K562 (cell line): ENCODE data around the gene PPP1R13L. TPM values are rescaled to one million over a fixed set of nuclear protein-coding genes. Genes with fewer than 3 reads are reported as not detected.

Experiments
- ATAC-seq: fragments of 200-7000 bp; cut with Tn5 transposase; 3 replicates; pipeline ENCODE4 v1.9.1; 2020; ENCODE audit warnings: moderate library complexity
- BruUV-seq: library from RNA; stranded (reverse); fragments of 400-500 nt; replicated peaks from 2 replicates; lab custom pipeline; 2021; lab: Mats Ljungman, UMichigan
- CTCF ChIA-PET: fragments of 300-600 bp; formaldehyde crosslinking; extraction: SDS; loops from one replicate; lab custom pipeline; 2021; ENCODE audit warnings: low intra/inter-chr PET ratio; lab: Yijun Ruan, JAX
- POLR2A ChIA-PET: fragments of 300-600, 350-650 bp; sonication (Branson Sonifier 250); formaldehyde crosslinking; extraction: SDS; loops from one replicate; lab custom pipeline; 2021; ENCODE audit warnings: antibody characterized with exemption, inconsistent platforms; lab: Yijun Ruan, JAX
- DNase-seq, 4 experiments: peaks; one replicate each; pipeline versions ENCODE4 v3.0.0 to v3.0.0-alpha.2; 2011 to 2018; ENCODE audit warnings: low spot score in 3 of 4, mixed read lengths in 3 of 4; ENCODE audit errors: extremely low read depth in 1 of 4
- FAIRE-seq: peaks from 2 replicates; lab custom pipeline; 2011; peaks lifted over from hg19 to GRCh38; lab: Jason Lieb, UNC
- H2AFZ ChIP-seq: 2 replicates; pipeline ENCODE4 v1.6.0; 2011; ENCODE audit warnings: low read depth, low read length, control low read depth, inconsistent platforms
- H3K27ac ChIP-seq: fragments of 200-600 bp; 3 replicates; pipeline ENCODE4 v1.8.0; 2011; ENCODE audit warnings: low read depth, mild to moderate bottlenecking, control low read depth, inconsistent platforms, low read length, moderate library complexity, mixed read lengths; ENCODE audit errors: extremely low read depth
- H3K27me3 ChIP-seq, 2 experiments: fragments of 300-600 bp in 1 of 2; 2 replicates in 1 of 2; 3 replicates in 1 of 2; pipeline versions ENCODE4 v1.6.0 to v1.8.0; 2011; ENCODE audit warnings: inconsistent platforms in 2 of 2, low read length in 2 of 2, mild to moderate bottlenecking in 1 of 2, mixed read lengths in 1 of 2, moderate library complexity in 1 of 2; ENCODE audit not compliant: control insufficient read depth in 2 of 2, insufficient read depth in 2 of 2
- H3K36me3 ChIP-seq: fragments of 300-600 bp; 3 replicates; pipeline ENCODE4 v1.8.0; 2011; ENCODE audit warnings: mild to moderate bottlenecking, low read length, inconsistent platforms; ENCODE audit not compliant: control insufficient read depth, insufficient read depth
- H3K4me1 ChIP-seq, 2 experiments: fragments of 200-600 bp in 1 of 2; replicated peaks in 1 of 2; 2 replicates in 1 of 2; 3 replicates in 1 of 2; pipeline versions ENCODE4 v1.5.1 to v1.8.0; 2011; ENCODE audit warnings: inconsistent platforms in 2 of 2, low read length in 2 of 2, mild to moderate bottlenecking in 1 of 2, mixed read lengths in 1 of 2, moderate library complexity in 1 of 2; ENCODE audit not compliant: control insufficient read depth in 2 of 2, insufficient read depth in 2 of 2
- H3K4me2 ChIP-seq: 2 replicates; pipeline ENCODE4 v1.6.1; 2011; ENCODE audit warnings: low read length, control low read depth, inconsistent platforms, mixed read lengths; ENCODE audit not compliant: insufficient read depth
- H3K4me3 ChIP-seq: fragments of 200-600 bp; sonication (generic), shearing (Covaris generic); 2 replicates; pipeline ENCODE4 v1.5.1; 2016; ENCODE audit warnings: control low read depth, inconsistent platforms
- H3K79me2 ChIP-seq: fragments of 200-600 bp; 3 replicates; pipeline ENCODE4 v1.8.0; 2011; ENCODE audit warnings: low read length, inconsistent platforms; ENCODE audit not compliant: control insufficient read depth, insufficient read depth
- H3K9ac ChIP-seq, 2 experiments: 2 replicates each; pipeline versions ENCODE4 v1.6.0 to v1.6.1; 2011; ENCODE audit warnings: low read depth in 2 of 2, low read length in 2 of 2, control low read depth in 1 of 2, inconsistent platforms in 1 of 2, mild to moderate bottlenecking in 1 of 2, mixed read lengths in 1 of 2; ENCODE audit not compliant: insufficient read depth in 1 of 2
- H3K9me1 ChIP-seq: one replicate; pipeline ENCODE4 v1.6.0; 2011; ENCODE audit warnings: inconsistent platforms, mild to moderate bottlenecking, low read length, moderate library complexity; ENCODE audit not compliant: control insufficient read depth, insufficient read depth
- H3K9me3 ChIP-seq: replicated peaks from 2 replicates; pipeline ENCODE4 v1.5.1; 2011; ENCODE audit warnings: low read depth, low read length, inconsistent platforms; ENCODE audit not compliant: control insufficient read depth, insufficient read depth
- H4K20me1 ChIP-seq: replicated peaks from 2 replicates; pipeline ENCODE4 v1.6.1; 2011; ENCODE audit warnings: low read length, inconsistent platforms, mixed read lengths; ENCODE audit not compliant: control insufficient read depth, insufficient read depth
- ASH1L ChIP-seq: fragments of 450-650 bp; IDR thresholded peaks from 2 replicates; pipeline ENCODE4 v1.6.1; 2018; ENCODE audit warnings: borderline replicate concordance, mild to moderate bottlenecking, low read depth; ENCODE audit not compliant: partially characterized antibody
- ATF1 ChIP-seq, 2 experiments: fragments of 450-650 bp in 1 of 2; IDR thresholded peaks; 2 replicates each; pipeline ENCODE4 v1.6.1; 2016; ENCODE audit warnings: missing compliant biosample characterization in 1 of 2, missing genetic modification characterization in 1 of 2
- CEBPB ChIP-seq: fragments of 450-650 bp; IDR thresholded peaks from 2 replicates; pipeline ENCODE4 v1.6.1; 2016; ENCODE audit warnings: missing genetic modification characterization, missing compliant biosample characterization
- EHMT2 ChIP-seq: fragments of 450-650 bp; IDR thresholded peaks from 2 replicates; pipeline ENCODE4 v1.6.1; 2018; ENCODE audit warnings: antibody characterized with exemption
- FOSL1 ChIP-seq: fragments of 200-800 bp; sonication (Bioruptor generic); conservative IDR thresholded peaks from 2 replicates; pipeline ENCODE4 v1.6.1; 2016; ENCODE audit warnings: missing genetic modification characterization, missing compliant biosample characterization
- HMG20A ChIP-seq: fragments of 450-650 bp; formaldehyde crosslinking; conservative IDR thresholded peaks from 2 replicates; pipeline ENCODE4 v1.4.0; 2020; ENCODE audit warnings: mild to moderate bottlenecking, mixed read lengths
- JUNB ChIP-seq: fragments of 450-650 bp; formaldehyde crosslinking; conservative IDR thresholded peaks from 2 replicates; pipeline ENCODE4 v1.4.0; 2020; ENCODE audit warnings: mild to moderate bottlenecking
- KLF1 ChIP-seq: fragments of 450-650 bp; IDR thresholded peaks from 2 replicates; pipeline ENCODE4 v1.6.1; 2016; ENCODE audit warnings: missing genetic modification characterization, missing compliant biosample characterization
- MAFG ChIP-seq: fragments of 450-650 bp; conservative IDR thresholded peaks from 2 replicates; pipeline ENCODE4 v1.6.1; 2016; ENCODE audit warnings: missing genetic modification characterization, missing compliant biosample characterization
- MAZ ChIP-seq, 2 experiments: fragments of 450-650 bp in 1 of 2; sonication (generic) in 1 of 2; formaldehyde crosslinking; IDR thresholded peaks in 1 of 2; conservative IDR thresholded peaks in 1 of 2; 2 replicates each; pipeline versions ENCODE4 v1.4.0 to v1.5.0; 2020; ENCODE audit warnings: mild to moderate bottlenecking in 1 of 2, missing genetic modification reagents in 1 of 2
- MEF2A ChIP-seq: IDR thresholded peaks from 2 replicates; pipeline ENCODE4 v1.6.1; 2011; ENCODE audit warnings: low read depth, mild to moderate bottlenecking, low read length, moderate library complexity; ENCODE audit not compliant: control insufficient read depth
- MIER1 ChIP-seq: fragments of 450-650 bp; IDR thresholded peaks from 2 replicates; pipeline ENCODE4 v1.6.1; 2016; ENCODE audit warnings: antibody characterized with exemption, mild to moderate bottlenecking, low read depth
- NFE2 ChIP-seq: IDR thresholded peaks from 2 replicates; pipeline ENCODE4 v1.6.1; 2014; ENCODE audit warnings: antibody characterized with exemption, low read depth
- NFIX ChIP-seq: fragments of 250-450 bp; sonication (Bioruptor Pico); IDR thresholded peaks from 2 replicates; pipeline ENCODE4 v1.4.0; 2020; ENCODE audit warnings: low read depth, mild to moderate bottlenecking, moderate library complexity
- NONO ChIP-seq, 2 experiments: fragments of 200-400 bp in 1 of 2; fragments of 450-650 bp in 1 of 2; formaldehyde crosslinking in 1 of 2; IDR thresholded peaks; 2 replicates each; pipeline ENCODE4 v1.6.1; 2017; ENCODE audit warnings: low read depth in 2 of 2, mild to moderate bottlenecking in 2 of 2, moderate library complexity in 2 of 2, low read length in 1 of 2
- NRF1 ChIP-seq, 2 experiments: fragments of 450-650 bp; IDR thresholded peaks in 1 of 2; conservative IDR thresholded peaks in 1 of 2; 2 replicates each; pipeline ENCODE4 v1.6.1; 2014; ENCODE audit warnings: mild to moderate bottlenecking in 2 of 2
- RFX5 ChIP-seq: IDR thresholded peaks from 2 replicates; pipeline ENCODE4 v1.6.1; 2011; ENCODE audit warnings: low read depth, mild to moderate bottlenecking, improper control_type of control experiment, low read length
- ZC3H4 ChIP-seq: sonication (generic); formaldehyde crosslinking; IDR thresholded peaks from 2 replicates; pipeline ENCODE4 v1.9.0; 2021; ENCODE audit warnings: missing genetic modification reagents, borderline replicate concordance
- ZFPM2 ChIP-seq: fragments of 250-450 bp; sonication (Bioruptor Pico); IDR thresholded peaks from 2 replicates; pipeline ENCODE4 v1.5.1; 2022; ENCODE audit warnings: mild to moderate bottlenecking
- ZNF133 ChIP-seq: fragments of 250-450 bp; sonication (Bioruptor Pico); IDR thresholded peaks from 2 replicates; pipeline ENCODE4 v1.4.0; 2020; ENCODE audit warnings: mild to moderate bottlenecking
- ZNF146 ChIP-seq: IDR thresholded peaks from one replicate; pipeline ENCODE4 v1.6.1; 2018; ENCODE audit warnings: missing compliant biosample characterization; ENCODE audit not compliant: unreplicated experiment
- ZSCAN29 ChIP-seq: fragments of 450-650 bp; IDR thresholded peaks from 2 replicates; pipeline ENCODE4 v1.6.1; 2017
- WGBS: fragments of 100-300 bp; shearing (Covaris generic); methylation state at CpG from one replicate; pipeline ENCODE4 v1.1.6; 2016; ENCODE audit warnings: low coverage, mixed read lengths; ENCODE audit not compliant: insufficient coverage; ENCODE audit errors: missing lambda C conversion rate; 5-methylcytosine and 5-hydroxymethylcytosine counted together
- in situ Hi-C: fragments of 300-500 bp; cut with MboI; formaldehyde crosslinking; loops from 4 replicates; pipeline ENCODE4 v1.15.0; 2018; ENCODE audit warnings: inconsistent platforms, mixed read lengths
- intact Hi-C: fragments of 100-400 bp; cut with micrococcal nuclease; formaldehyde crosslinking; loops from 2 replicates; pipeline ENCODE4 v1.14.2; 2022
- polyA plus RNA-seq, 8 experiments: library from polyadenylated mRNA; depleted of rRNA in 4 of 8; stranded (reverse) in 5 of 8; unstranded in 3 of 8; fragments of >200 nt; fragmentation: Nextera tagmentation in 2 of 8; fragmentation: Illumina TruSeq in 1 of 8; extraction: Ambion mirVana in 2 of 8; extraction: Trizol in 1 of 8; gene quantifications; 2 replicates each; pipeline versions ENCODE4 v1.2.1 to v1.2.3, GENCODE V29; 2011 to 2014; ENCODE audit warnings: inconsistent platforms in 1 of 8, missing spikeins in 1 of 8
- total RNA-seq, 7 experiments: library from RNA; depleted of rRNA in 6 of 7; stranded (reverse); fragments of >200 nt in 6 of 7; fragmentation: Illumina TruSeq in 2 of 7; extraction: Trizol in 2 of 7; gene quantifications; 2 replicates each; pipeline versions ENCODE4 v1.2.1 to v1.2.3, GENCODE V29; 2011 to 2021; ENCODE audit warnings: low replicate concordance in 1 of 7
- TF ChIP-seq, protein P1 (sequence below): sonication (generic); formaldehyde crosslinking; IDR thresholded peaks from 2 replicates; pipeline ENCODE4 v1.8.1; 2022; ENCODE audit warnings: missing genetic modification reagents

The PPP1R13L gene
- total and polyA plus RNA-seq, 9 of the 15 experiments (the other 6 are each of a cell fraction or from before 2014, with no cell fraction given) = 0.32 to 6.7 (median 2.0) TPM

DNA sequence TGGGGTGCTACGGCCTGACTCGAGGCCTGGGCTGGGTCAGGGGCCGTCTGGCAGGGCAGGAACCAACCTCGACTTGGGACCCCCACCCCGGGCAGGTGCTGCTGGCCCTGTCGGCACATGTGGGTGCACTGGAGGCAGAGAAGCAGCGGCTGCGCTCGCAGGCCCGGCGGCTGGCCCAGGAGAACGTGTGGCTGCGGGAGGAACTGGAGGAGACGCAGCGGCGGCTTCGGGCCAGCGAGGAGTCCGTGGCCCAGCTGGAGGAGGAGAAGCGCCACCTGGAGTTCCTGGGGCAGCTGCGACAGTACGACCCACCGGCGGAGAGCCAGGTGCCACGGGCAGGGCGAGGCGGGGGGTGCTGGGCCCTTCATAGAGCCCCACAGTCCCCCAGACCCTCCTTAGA, 58.4 kb downstream of the PPP1R13L start:
- POLR2A ChIA-PET = interaction anchor here (2.5 kb wide), 1 partner anchor 8 kb away, joined by 6 read pairs; no protein-coding TSS in a partner anchor
- Histone ChIP-seq H3K9me3 (no peaks in the 10 kb centered on the region), H3K9me1 (no peaks in the 10 kb centered on the region), H3K4me2 (no peak overlapping the region), H3K9ac (peak overlapping the region in 1 of 2 experiments; percentile 81; a peak in 2 of 4 replicates), H3K79me2 (no peaks in the 10 kb centered on the region), H2AFZ (peak overlapping the region; percentile 42; the same call in 1 of the 2 replicates), H3K4me3 (no peak overlapping the region), H4K20me1 (peaks cover 3% of the 10 kb centered on the region; the same call in 1 of the 2 replicates), H3K27me3 (peaks cover 4 to 8% of the 10 kb centered on the region in 2 experiments; a peak in 3 of 5 replicates), H3K27ac (no peak overlapping the region), H3K4me1 (peaks cover 1 to 51% of the 10 kb centered on the region in 2 experiments; a peak in 4 of 5 replicates), H3K36me3 (peaks cover 18% of the 10 kb centered on the region; the same call in 1 of the 3 replicates)
- intact Hi-C loops = no loop called here
- BruUV-seq = no TSS peak
- ATAC-seq (peak; percentile 82), DNase-seq (peak; percentile 46 to 62 (median 52)), FAIRE-seq (no peak)
- in situ Hi-C loops = no loop called here
- WGBS = 10% methylated on average over 20 of the region's 27 CpGs
- CTCF ChIA-PET = no interaction called here
- TF ChIP-seq ATF1 (CRISPR knock-in tag; IDR thresholded peaks at IDR 0.05) (no peak), ATF1 (tag; IDR thresholded peaks at IDR 0.05) (no peak), CEBPB (no peak), ASH1L (no peak), JUNB (no peak), HMG20A (no peak), ZC3H4 (no peak), EHMT2 (no peak), NFIX (CRISPR knock-in tag) (no peak), NONO (IDR thresholded peaks at IDR 0.05; ENCODE audit: low read depth in 2 of 2, low read length in 1 of 2) (peak in 1 of 2 experiments; percentile 30; a peak in 1 of 4 replicates), NRF1 (conservative IDR thresholded peaks at IDR 0.05 in 1 of 2, IDR thresholded peaks at IDR 0.05 in 1 of 2) (peak; percentile 24 to 49; a peak in 1 of 4 replicates), MEF2A (no peak), ZSCAN29 (no peak), MAFG (no peak), ZNF133 (CRISPR knock-in tag) (no peak), FOSL1 (tag) (no peak), ZFPM2 (CRISPR knock-in tag) (no peak), KLF1 (no peak), NFE2 (no peak), MIER1 (no peak), RFX5 (no peak), MAZ (CRISPR knock-in tag; conservative IDR thresholded peaks at IDR 0.05 in 1 of 2, IDR thresholded peaks at IDR 0.05 in 1 of 2) (no peak), ZNF146 (CRISPR knock-in tag) (no peak)
- TF ChIP-seq, protein P1, sequence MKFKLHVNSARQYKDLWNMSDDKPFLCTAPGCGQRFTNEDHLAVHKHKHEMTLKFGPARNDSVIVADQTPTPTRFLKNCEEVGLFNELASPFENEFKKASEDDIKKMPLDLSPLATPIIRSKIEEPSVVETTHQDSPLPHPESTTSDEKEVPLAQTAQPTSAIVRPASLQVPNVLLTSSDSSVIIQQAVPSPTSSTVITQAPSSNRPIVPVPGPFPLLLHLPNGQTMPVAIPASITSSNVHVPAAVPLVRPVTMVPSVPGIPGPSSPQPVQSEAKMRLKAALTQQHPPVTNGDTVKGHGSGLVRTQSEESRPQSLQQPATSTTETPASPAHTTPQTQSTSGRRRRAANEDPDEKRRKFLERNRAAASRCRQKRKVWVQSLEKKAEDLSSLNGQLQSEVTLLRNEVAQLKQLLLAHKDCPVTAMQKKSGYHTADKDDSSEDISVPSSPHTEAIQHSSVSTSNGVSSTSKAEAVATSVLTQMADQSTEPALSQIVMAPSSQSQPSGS (CRISPR knock-in tag) = no peak
